Stomach (tissue), 4 donors: ENCODE measurements around the gene CASQ1.

Source experiments
- CTCF ChIP-seq, 7 experiments: fragments of 450-650 bp in 4 of 7; fragments of 200-600 bp in 3 of 7; sonication (generic) in 3 of 7; IDR thresholded peaks; one replicate each; pipeline ENCODE4 v1.5.1; 2016 to 2019; ENCODE audit warnings: antibody characterized with exemption in 7 of 7, control low read depth in 2 of 7, mild to moderate bottlenecking in 1 of 7
- EP300 ChIP-seq: sonication (generic); formaldehyde crosslinking; IDR thresholded peaks from one replicate; pipeline ENCODE4 v1.6.1; 2017; ENCODE audit warnings: antibody characterized with exemption
- POLR2A ChIP-seq, 4 donors: fragments of 450-650 bp; IDR thresholded peaks; one replicate each; pipeline ENCODE4 v1.6.1; 2016; ENCODE audit warnings: antibody characterized with exemption in 4 of 4, control low read depth in 2 of 4, mild to moderate bottlenecking in 1 of 4, moderate library complexity in 1 of 4
- POLR2AphosphoS5 ChIP-seq, 3 donors: sonication (generic); formaldehyde crosslinking; IDR thresholded peaks; one replicate each; pipeline ENCODE4 v1.6.1; 2016; ENCODE audit warnings: antibody characterized with exemption in 3 of 3

GRCh38 chr1:160188341-160188740, 2.0 kb upstream of the CASQ1 start:
- TF ChIP-seq POLR2A (IDR thresholded peaks at IDR 0.05) (no peak), CTCF (IDR thresholded peaks at IDR 0.05) (no peak), EP300 (no peak), POLR2AphosphoS5 (IDR thresholded peaks at IDR 0.05) (no peak)
